ENCODE data around the gene RPL23. TPM values are rescaled to one million over a fixed set of nuclear protein-coding genes. Genes with fewer than 3 reads are reported as not detected.

The RPL23 gene
- total RNA-seq, 2 experiments from 2014 or later: 1,289 to 1,766 TPM

GRCh38 chr17:38825762-38826247 lies 27.7 kb downstream of the RPL23 start:
- Histone ChIP-seq H3K9me2 (ENCODE audit: insufficient read depth, low read length) (no peaks in the 10 kb centered on the region), H3K9me3 (ENCODE audit: low read length) (no peaks in the 10 kb centered on the region), H3K36me3 (ENCODE audit: insufficient read depth, low read length) (peaks cover 14% of the 10 kb centered on the region), H3K4me1 (ENCODE audit: insufficient read depth, low read length, poor library complexity, severe bottlenecking) (peaks cover 17% of the 10 kb centered on the region), H3K27ac (ENCODE audit: low read depth, low read length, poor library complexity, severe bottlenecking) (peak overlapping the region; percentile 72), H3K79me2 (ENCODE audit: insufficient read depth, low read depth, low read length) (peaks cover 26% of the 10 kb centered on the region), H3K4me3 (ENCODE audit: low read depth, low read length, poor library complexity, severe bottlenecking) (peak overlapping the region; percentile 97), H3K4me2 (ENCODE audit: low read length) (peak overlapping the region; percentile 97), H2AFZ (ENCODE audit: low read length) (peak overlapping the region; percentile 83), H4K20me1 (ENCODE audit: insufficient read depth, low read length) (peaks cover 13% of the 10 kb centered on the region; the same call in 1 of the 2 replicates)
- CTCF ChIA-PET (ENCODE audit: unreplicated experiment): interaction anchor here (0.5 kb wide), 1 partner anchor 156 kb away, joined by 3 read pairs; no protein-coding TSS in a partner anchor
- TF ChIP-seq CTCF (conservative IDR thresholded peaks at IDR 0.05; ENCODE audit: low read length) (no peak), EZH2phosphoT487 (IDR thresholded peaks at IDR 0.05; ENCODE audit: borderline replicate concordance, low read depth, low read length) (no peak)
- no peak for DNase-seq (ENCODE audit: low spot score)
- POLR2A ChIA-PET: interaction anchor here (0.6 to 1.2 kb wide), 3 partner anchors 9 to 72 kb away, joined by 3 to 7 read pairs (median 5); partner anchors contain the start of gene RPL23
- intact Hi-C loops (cut with micrococcal nuclease; ENCODE audit: unreplicated experiment): loop anchor here (1.0 to 2.0 kb wide), 2 partner anchors 27 to 43 kb away; partner anchors contain the start of gene RPL23
- TSS peak; percentile 99 for BruUV-seq (replicated peaks)

GRCh38 chr17:38824899-38825761 lies 28.4 kb downstream of the RPL23 start, which contains the start of gene CWC25:
TSS of gene CWC25 (minus strand) at chr17:38825321. CDS start at chr17:38825183, 138 bp downstream.
- TSS peak; percentile 79 for BruUV-seq (replicated peaks)
- Histone ChIP-seq H3K36me3 (ENCODE audit: insufficient read depth, low read length) (peaks cover 21% of the 10 kb centered on the region), H3K9me2 (ENCODE audit: insufficient read depth, low read length) (no peaks in the 10 kb centered on the region), H3K4me1 (ENCODE audit: insufficient read depth, low read length, poor library complexity, severe bottlenecking) (peaks cover 17% of the 10 kb centered on the region), H3K4me2 (ENCODE audit: low read length) (peak within 1 kb of the TSS; percentile 97), H3K9me3 (ENCODE audit: low read length) (no peaks in the 10 kb centered on the region), H3K79me2 (ENCODE audit: insufficient read depth, low read depth, low read length) (peaks cover 26% of the 10 kb centered on the region), H3K27ac (ENCODE audit: low read depth, low read length, poor library complexity, severe bottlenecking) (peak within 1 kb of the TSS; percentile 72), H3K4me3 (ENCODE audit: low read depth, low read length, poor library complexity, severe bottlenecking) (peak within 1 kb of the TSS; percentile 97), H2AFZ (ENCODE audit: low read length) (peak within 1 kb of the TSS; percentile 83), H4K20me1 (ENCODE audit: insufficient read depth, low read length) (peaks cover 13% of the 10 kb centered on the region; the same call in 1 of the 2 replicates)
- CTCF ChIA-PET (ENCODE audit: unreplicated experiment): interaction anchor here (0.5 kb wide), 1 partner anchor 156 kb away, joined by 3 read pairs; no protein-coding TSS in a partner anchor
- TF ChIP-seq CTCF (conservative IDR thresholded peaks at IDR 0.05; ENCODE audit: low read length) (no peak), EZH2phosphoT487 (IDR thresholded peaks at IDR 0.05; ENCODE audit: borderline replicate concordance, low read depth, low read length) (no peak)
- peak; percentile 95 for DNase-seq (ENCODE audit: low spot score)
- intact Hi-C loops (cut with micrococcal nuclease; ENCODE audit: unreplicated experiment): loop anchor here (1.0 to 2.0 kb wide), 2 partner anchors 28 to 44 kb away; partner anchors contain the start of gene RPL23
- POLR2A ChIA-PET: interaction anchor here (0.6 to 1.7 kb wide), 5 partner anchors 9 to 73 kb away, joined by 3 to 7 read pairs (median 5); partner anchors contain the start of gene RPL23
